CD14-positive monocyte (primary cell): ENCODE measurements around the gene GLS. TPM values are rescaled to one million over a fixed set of nuclear protein-coding genes. Genes with fewer than 3 reads are reported as not detected.

Source experiments
- DNase-seq, 3 donors: peaks; one replicate each; pipeline ENCODE4 v3.0.0-alpha.2; 2011 to 2022
- H2AFZ ChIP-seq: 2 replicates; pipeline ENCODE4 v1.6.0; 2012; ENCODE audit warnings: mild to moderate bottlenecking, low read depth, low read length, inconsistent platforms; ENCODE audit not compliant: insufficient read depth, poor library complexity, severe bottlenecking
- H3K27ac ChIP-seq, 2 donors: 1 replicate in 1 of 2; 2 replicates in 1 of 2; pipeline ENCODE4 v1.5.1; 2012 to 2013; ENCODE audit warnings: low read length in 2 of 2, control low read depth in 1 of 2, inconsistent platforms in 1 of 2, low read depth in 1 of 2, mild to moderate bottlenecking in 1 of 2
- H3K27me3 ChIP-seq, 2 donors: one replicate each; pipeline versions ENCODE4 v1.6.0 to v1.6.1; 2011 to 2013; ENCODE audit warnings: low read length in 2 of 2; ENCODE audit not compliant: control insufficient read depth in 2 of 2, insufficient read depth in 2 of 2
- H3K36me3 ChIP-seq, 2 donors: replicated peaks in 1 of 2; 1 replicate in 1 of 2; 2 replicates in 1 of 2; pipeline versions ENCODE4 v1.5.1 to v1.6.1; 2012 to 2013; ENCODE audit warnings: low read length in 2 of 2, control low read depth in 1 of 2, inconsistent platforms in 1 of 2, mild to moderate bottlenecking in 1 of 2; ENCODE audit not compliant: insufficient read depth in 2 of 2, control insufficient read depth in 1 of 2
- H3K4me1 ChIP-seq, 2 donors: 1 replicate in 1 of 2; 2 replicates in 1 of 2; pipeline versions ENCODE4 v1.5.1 to v1.6.1; 2012 to 2013; ENCODE audit warnings: low read length in 2 of 2, control low read depth in 1 of 2, inconsistent platforms in 1 of 2, mild to moderate bottlenecking in 1 of 2, moderate library complexity in 1 of 2; ENCODE audit not compliant: insufficient read depth in 2 of 2, control insufficient read depth in 1 of 2
- H3K4me2 ChIP-seq: replicated peaks from 2 replicates; pipeline ENCODE3; 2012; ENCODE audit warnings: low read length, moderate library complexity, mild to moderate bottlenecking; ENCODE audit not compliant: poor library complexity, severe bottlenecking; ENCODE audit errors: extremely low read depth
- H3K4me3 ChIP-seq, 3 experiments: fragments of 200-600 bp in 1 of 3; sonication (generic) in 1 of 3; replicated peaks in 1 of 3; 1 replicate in 2 of 3; 2 replicates in 1 of 3; pipeline ENCODE4 v1.5.1; 2011 to 2013; ENCODE audit warnings: low read length in 3 of 3, mild to moderate bottlenecking in 3 of 3, control low read depth in 2 of 3, low read depth in 2 of 3, inconsistent platforms in 1 of 3, moderate library complexity in 1 of 3
- H3K79me2 ChIP-seq: 2 replicates; pipeline ENCODE4 v1.6.0; 2012; ENCODE audit warnings: mild to moderate bottlenecking, control low read depth, inconsistent platforms, low read length, moderate library complexity; ENCODE audit not compliant: insufficient read depth
- H3K9ac ChIP-seq: 2 replicates; pipeline ENCODE4 v1.6.0; 2017; ENCODE audit warnings: low read length, mild to moderate bottlenecking; ENCODE audit not compliant: insufficient read depth, poor library complexity, severe bottlenecking
- H3K9me3 ChIP-seq, 2 donors: replicated peaks in 1 of 2; 1 replicate in 1 of 2; 2 replicates in 1 of 2; pipeline versions ENCODE4 v1.5.1 to v1.6.1; 2012 to 2013; ENCODE audit warnings: low read length in 2 of 2, control low read depth in 1 of 2; ENCODE audit not compliant: control insufficient read depth in 1 of 2, insufficient read depth in 1 of 2
- H4K20me1 ChIP-seq: 2 replicates; pipeline ENCODE4 v1.6.0; 2012; ENCODE audit warnings: mild to moderate bottlenecking, low read length, control low read depth, moderate library complexity; ENCODE audit not compliant: insufficient read depth
- H3K27ac Mint-ChIP-seq, 7 donors: one replicate each; pipeline ENCODE4 v1.8.0; 2020; ENCODE audit warnings: mild to moderate bottlenecking in 7 of 7, mixed read lengths in 7 of 7, moderate library complexity in 6 of 7, inconsistent platforms in 2 of 7
- H3K27me3 Mint-ChIP-seq, 3 donors: one replicate each; pipeline ENCODE4 v1.8.0; 2021 to 2022; ENCODE audit warnings: low read depth in 3 of 3, mild to moderate bottlenecking in 3 of 3, mixed read lengths in 3 of 3, moderate library complexity in 3 of 3, inconsistent platforms in 1 of 3
- H3K36me3 Mint-ChIP-seq, 2 donors: one replicate each; pipeline ENCODE4 v1.8.0; 2020; ENCODE audit warnings: mixed read lengths in 2 of 2, inconsistent platforms in 1 of 2, mild to moderate bottlenecking in 1 of 2
- H3K4me1 Mint-ChIP-seq: one replicate; pipeline ENCODE4 v1.8.0; 2020; ENCODE audit warnings: mild to moderate bottlenecking, mixed read lengths
- H3K4me3 Mint-ChIP-seq, 2 donors: one replicate each; pipeline ENCODE4 v1.8.0; 2020; ENCODE audit warnings: mild to moderate bottlenecking in 2 of 2, mixed read lengths in 2 of 2, moderate library complexity in 1 of 2
- H3K9me3 Mint-ChIP-seq, 7 donors: one replicate each; pipeline ENCODE4 v1.8.0; 2020 to 2022; ENCODE audit warnings: mixed read lengths in 7 of 7, mild to moderate bottlenecking in 6 of 7, moderate library complexity in 6 of 7, inconsistent platforms in 2 of 7
- CTCF ChIP-seq: fragments of 200-600 bp; IDR thresholded peaks from one replicate; pipeline ENCODE4 v1.8.0; 2022; ENCODE audit warnings: antibody characterized with exemption, mild to moderate bottlenecking
- WGBS: methylation state at CpG from one replicate; pipeline ENCODE4 v1.1.5; 2013; ENCODE audit warnings: missing lambda C conversion rate; ENCODE audit not compliant: insufficient coverage; 5-methylcytosine and 5-hydroxymethylcytosine counted together
- intact Hi-C, 2 donors: fragments of 100-400 bp; cut with micrococcal nuclease; formaldehyde crosslinking; loops; one replicate each; pipeline versions ENCODE4 v1.15.0 to v1.15.1; 2023
- polyA plus RNA-seq, 3 donors: library from polyadenylated mRNA; depleted of rRNA in 1 of 3; unstranded in 2 of 3; stranded (reverse) in 1 of 3; fragments of 300-500 nt in 2 of 3; fragments of >200 nt in 1 of 3; fragmentation: Illumina TruSeq in 2 of 3; gene quantifications; 1 replicate in 2 of 3; 2 replicates in 1 of 3; pipeline ENCODE4 v1.2.3, GENCODE V29; 2012 to 2021

GLS gene
- polyA plus RNA-seq, 3 donors, result 6.0 to 29.5 (median 9.0) TPM

DNA sequence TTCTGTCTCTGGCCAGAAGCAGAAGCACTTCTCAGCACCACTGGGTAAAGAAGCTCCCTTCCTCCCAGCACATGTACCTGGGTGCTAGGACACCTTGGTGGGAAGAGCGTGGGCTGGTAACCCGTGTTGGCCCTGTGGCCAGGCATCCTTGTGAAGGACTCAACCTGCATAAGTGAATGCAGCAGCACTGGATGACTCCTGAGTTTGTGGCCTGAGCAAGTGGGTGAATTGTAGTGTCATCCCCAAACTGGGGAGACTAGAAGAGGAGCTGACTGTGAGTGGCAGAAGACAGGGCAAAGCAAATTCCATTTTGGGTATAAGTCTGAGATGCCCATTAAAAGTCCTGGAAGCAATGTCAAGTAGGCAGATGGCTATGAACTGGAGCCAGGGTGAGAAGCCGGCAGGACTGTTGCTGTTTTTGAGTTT is 70.0 kb downstream of the GLS start:
- Histone ChIP-seq H3K36me3 (no peaks in the 10 kb centered on the region), H3K27ac (no peak overlapping the region), H3K79me2 (no peaks in the 10 kb centered on the region), H3K9ac (no peak overlapping the region), H3K4me3 (no peak overlapping the region), H2AFZ (no peak overlapping the region), H3K27me3 (no peaks in the 10 kb centered on the region), H4K20me1 (no peaks in the 10 kb centered on the region), H3K9me3 (no peaks in the 10 kb centered on the region), H3K4me1 (peaks cover 7 to 12% of the 10 kb centered on the region in 2 donors), H3K4me2 (no peak overlapping the region)
- Mint-ChIP-seq H3K27me3 (no peaks in the 10 kb centered on the region), H3K27ac (no peak overlapping the region), H3K36me3 (no peaks in the 10 kb centered on the region), H3K4me3 (no peak overlapping the region), H3K4me1 (peaks cover 11% of the 10 kb centered on the region), H3K9me3 (peaks cover 0 to 1% (median 0%) of the 10 kb centered on the region in 7 donors)
- DNase-seq, result no peak
- 94% methylated on average over 3 of the region's 3 CpGs for WGBS
- no peak for TF ChIP-seq CTCF
- intact Hi-C loops, result loop anchor here in 1 of 2 donors (10.0 kb wide), 1 partner anchor 106 kb away; no protein-coding TSS in a partner anchor

GRCh38 chr2:190953257-190953656 is 72.6 kb downstream of the GLS start:
- no peak overlapping the region for H3K4me2 ChIP-seq
- H3K27ac Mint-ChIP-seq, result no peak overlapping the region
- TF ChIP-seq CTCF, result no peak
- peaks cover 4 to 23% (median 16%) of the 10 kb centered on the region in 7 donors for H3K9me3 Mint-ChIP-seq
- 88% methylated on average over 1 of the region's 4 CpGs for WGBS
- no peak overlapping the region for H2AFZ ChIP-seq
- no peaks in the 10 kb centered on the region for H3K9me3 ChIP-seq
- H4K20me1 ChIP-seq, result no peaks in the 10 kb centered on the region
- DNase-seq, result no peak
- H3K79me2 ChIP-seq, result no peaks in the 10 kb centered on the region
- H3K36me3 Mint-ChIP-seq, result no peaks in the 10 kb centered on the region
- H3K4me3 Mint-ChIP-seq, result no peak overlapping the region
- intact Hi-C loops, result loop anchor here in 1 of 2 donors (10.0 kb wide), 1 partner anchor 108 kb away; no protein-coding TSS in a partner anchor
- peaks cover under 1% of the 10 kb centered on the region for H3K4me1 Mint-ChIP-seq
- peaks cover 0 to 2% of the 10 kb centered on the region in 2 donors for H3K4me1 ChIP-seq
- no peak overlapping the region for H3K9ac ChIP-seq
- H3K36me3 ChIP-seq, result no peaks in the 10 kb centered on the region
- no peak overlapping the region for H3K4me3 ChIP-seq
- H3K27me3 ChIP-seq, result no peaks in the 10 kb centered on the region
- peaks cover 0 to 2% (median 0%) of the 10 kb centered on the region in 3 donors for H3K27me3 Mint-ChIP-seq
- H3K27ac ChIP-seq, result no peak overlapping the region
